Mucosa of stomach (tissue), 1 donor: ENCODE measurements around the gene ST3GAL4.
"Not testable (repeated sequence)": the region's sequence is repeated elsewhere in the genome, so short reads cannot be mapped to it uniquely, and the experiment has no call there.

Experiments
- H3K27me3 ChIP-seq: one replicate; pipeline ENCODE4 v1.7.0; 2013; ENCODE audit warnings: mild to moderate bottlenecking, low read length; ENCODE audit not compliant: control insufficient read depth, insufficient read depth
- H3K36me3 ChIP-seq: one replicate; pipeline ENCODE4 v1.7.0; 2013; ENCODE audit warnings: low read length; ENCODE audit not compliant: control insufficient read depth, insufficient read depth
- H3K4me1 ChIP-seq: one replicate; pipeline ENCODE4 v1.7.0; 2013; ENCODE audit warnings: mild to moderate bottlenecking, low read length; ENCODE audit not compliant: control insufficient read depth, insufficient read depth
- H3K4me3 ChIP-seq: one replicate; pipeline ENCODE4 v1.7.0; 2013; ENCODE audit warnings: low read length
- H3K9ac ChIP-seq: one replicate; pipeline ENCODE4 v1.7.0; 2013; ENCODE audit warnings: mild to moderate bottlenecking, low read length, moderate library complexity
- H3K9me3 ChIP-seq: one replicate; pipeline ENCODE4 v1.7.0; 2013; ENCODE audit warnings: mild to moderate bottlenecking, low read length, moderate library complexity; ENCODE audit not compliant: control insufficient read depth
- donor health status: Pancreatic carcinoma.

Gene ST3GAL4

DNA sequence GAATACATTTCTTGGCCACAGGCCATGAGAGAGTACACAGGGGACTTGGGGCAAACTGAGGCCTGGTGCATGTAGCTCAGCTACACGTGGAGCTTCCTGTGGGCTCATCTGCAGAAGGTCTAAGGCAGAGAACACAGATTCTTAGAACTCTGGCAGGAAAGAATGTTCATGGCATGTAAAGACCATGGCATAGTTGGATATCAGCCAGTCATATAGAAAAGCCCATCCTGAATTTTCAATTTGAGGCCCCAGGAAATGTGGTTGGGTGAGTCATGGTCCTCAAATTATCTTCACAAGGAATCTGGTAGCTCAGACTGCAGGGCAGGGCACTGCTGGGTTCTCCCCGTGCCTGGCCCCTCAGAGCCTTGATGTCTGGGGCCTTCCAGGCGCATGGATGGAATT is 13.7 kb upstream of the ST3GAL4 start:
- Histone ChIP-seq H3K27me3 (no peaks in the 10 kb centered on the region), H3K4me3 (no peak overlapping the region), H3K4me1 (peaks cover 23% of the 10 kb centered on the region), H3K36me3 (no peaks in the 10 kb centered on the region), H3K9ac (no peak overlapping the region), H3K9me3 (no peaks in the 10 kb centered on the region)

DNA sequence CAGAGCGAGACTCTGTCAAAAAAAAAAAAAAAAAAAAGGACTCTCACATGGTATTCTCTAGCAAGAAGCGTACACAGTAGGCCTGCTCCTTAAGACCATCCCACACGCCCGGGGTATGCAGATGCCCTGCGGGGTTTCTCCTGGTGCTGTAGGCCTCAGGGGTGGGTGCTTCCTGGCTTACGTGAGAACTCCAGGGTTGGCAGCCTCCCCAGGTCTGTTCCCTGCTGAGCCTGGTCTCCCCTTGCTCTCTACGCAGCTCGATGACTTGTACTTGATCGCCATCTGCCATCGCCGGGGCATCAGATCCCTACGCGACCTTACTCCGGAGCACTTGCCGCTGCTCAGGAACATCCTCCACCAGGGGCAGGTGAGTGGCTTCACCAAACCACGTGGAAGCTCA is 12.4 kb upstream of the ST3GAL4 start:
- no peak overlapping the region for H3K4me3 ChIP-seq
- H3K36me3 ChIP-seq, result no peaks in the 10 kb centered on the region
- H3K9me3 ChIP-seq, result no peaks in the 10 kb centered on the region
- H3K4me1 ChIP-seq, result peaks cover 25% of the 10 kb centered on the region
- no peak overlapping the region for H3K9ac ChIP-seq
- H3K27me3 ChIP-seq, result no peaks in the 10 kb centered on the region

DNA sequence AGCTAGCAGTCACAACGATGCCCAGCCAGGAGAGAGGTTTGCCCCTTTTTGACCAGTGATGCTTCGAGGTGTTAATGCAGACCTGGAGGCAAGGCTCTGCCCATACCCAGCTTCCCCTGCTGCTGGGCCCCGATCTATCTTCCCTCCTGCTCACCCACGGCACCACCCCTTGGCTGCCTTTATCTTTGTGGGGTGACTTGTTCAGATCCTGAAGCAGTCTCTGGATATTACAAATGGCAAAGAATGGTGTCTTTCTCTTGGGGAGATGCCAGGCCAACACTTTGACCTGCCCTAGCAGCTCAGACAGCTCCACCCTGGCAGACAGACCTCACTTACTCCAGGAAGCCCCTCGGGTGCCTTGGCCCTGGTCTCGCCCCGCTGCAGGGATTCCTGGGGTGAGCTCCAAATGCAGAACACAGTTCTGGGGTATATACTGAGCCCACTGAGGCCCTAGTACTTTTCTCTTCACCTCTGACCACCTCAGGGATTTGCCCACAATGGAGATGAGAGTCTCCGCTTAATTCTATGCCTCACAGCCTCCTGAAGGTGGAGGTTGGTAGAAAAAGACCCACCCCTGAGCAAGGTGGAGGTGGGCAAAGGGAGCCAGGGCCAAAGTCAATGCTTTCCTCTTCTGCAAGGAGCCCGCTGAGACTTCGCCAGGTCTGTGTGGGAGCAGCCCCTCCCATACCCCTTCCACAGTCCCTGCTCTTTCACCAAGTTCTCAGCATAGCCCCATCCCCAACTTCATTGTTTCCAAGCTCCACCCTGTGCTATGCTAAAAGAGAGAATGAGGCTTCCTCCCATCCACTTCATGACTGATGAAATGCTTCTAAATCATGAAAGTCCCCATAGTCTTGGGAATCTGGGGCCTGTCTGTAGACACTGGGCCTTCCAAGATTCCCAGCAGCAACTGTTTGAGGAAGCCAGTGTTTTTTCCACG is 11.1 kb upstream of the ST3GAL4 start:
- Histone ChIP-seq H3K27me3 (no peaks in the 10 kb centered on the region), H3K9ac (no peak overlapping the region), H3K9me3 (no peaks in the 10 kb centered on the region), H3K36me3 (no peaks in the 10 kb centered on the region), H3K4me1 (peaks cover 23% of the 10 kb centered on the region), H3K4me3 (no peak overlapping the region)

DNA sequence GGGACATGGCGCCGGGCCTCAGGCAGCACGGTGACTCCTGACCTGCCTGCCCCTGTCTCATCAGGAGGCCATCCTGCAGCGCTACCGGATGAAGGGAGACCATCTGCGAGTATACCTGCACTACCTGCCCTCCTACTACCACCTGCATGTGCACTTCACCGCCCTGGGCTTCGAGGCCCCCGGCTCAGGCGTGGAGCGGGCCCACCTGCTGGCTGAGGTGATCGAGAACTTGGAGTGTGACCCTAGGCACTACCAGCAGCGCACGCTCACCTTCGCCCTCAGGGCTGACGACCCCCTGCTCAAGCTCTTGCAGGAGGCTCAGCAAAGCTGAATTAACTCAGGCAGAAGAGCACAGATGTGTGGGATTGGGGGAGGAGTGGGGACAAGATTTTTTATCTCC is 10.2 kb upstream of the ST3GAL4 start:
- H3K27me3 ChIP-seq, result no peaks in the 10 kb centered on the region

DNA sequence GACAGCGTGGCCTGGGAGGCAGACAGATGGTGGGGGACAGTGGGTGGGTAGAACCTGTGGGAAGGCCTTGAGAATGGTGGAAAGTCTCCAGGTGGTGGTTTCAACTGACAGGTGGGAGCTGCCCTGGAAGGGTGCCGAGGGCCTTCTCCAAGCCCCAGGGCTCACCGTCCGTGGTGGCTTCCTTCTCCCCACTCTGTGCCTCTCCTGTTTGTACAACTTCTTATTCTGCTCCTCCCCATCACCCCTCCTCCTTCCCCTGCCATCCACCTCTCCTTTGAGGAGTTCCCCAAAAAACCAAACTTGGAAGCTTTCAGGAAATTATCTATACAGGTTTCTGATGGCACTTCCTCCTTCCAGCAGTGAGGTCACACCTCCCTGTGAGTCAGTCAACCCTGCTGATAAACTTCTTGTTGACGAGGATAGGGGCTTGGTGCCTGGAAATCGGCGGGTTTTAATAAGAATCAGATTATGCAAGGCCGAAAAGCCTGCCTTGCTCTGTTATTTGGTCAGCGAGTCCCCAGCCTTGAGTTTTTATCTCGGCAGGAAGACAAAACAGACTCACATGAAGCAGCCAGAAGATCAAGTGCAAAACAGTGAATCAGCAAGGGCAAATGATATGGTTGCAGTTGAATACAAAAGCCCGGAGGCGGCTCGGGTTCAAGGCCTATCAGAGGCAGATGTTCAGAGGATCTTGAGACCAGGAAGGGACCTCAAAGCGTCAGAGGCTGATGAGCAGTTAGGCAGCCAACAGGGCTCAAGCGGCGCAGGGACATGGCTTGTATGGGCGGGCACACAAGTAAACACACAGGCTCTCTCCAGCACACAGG is 9.5 kb upstream of the ST3GAL4 start:
- Histone ChIP-seq H3K9me3 (no peaks in the 10 kb centered on the region), H3K36me3 (no peaks in the 10 kb centered on the region), H3K27me3 (no peaks in the 10 kb centered on the region), H3K4me3 (no peak overlapping the region), H3K9ac (peak overlapping the region; percentile 27), H3K4me1 (peaks cover 18% of the 10 kb centered on the region)

More for the DNA sequence above, 10.2 kb upstream of the ST3GAL4 start:
- Histone ChIP-seq H3K4me3 (no peak overlapping the region), H3K9me3 (no peaks in the 10 kb centered on the region), H3K4me1 (peaks cover 18% of the 10 kb centered on the region), H3K36me3 (no peaks in the 10 kb centered on the region), H3K9ac (no peak overlapping the region)

DNA sequence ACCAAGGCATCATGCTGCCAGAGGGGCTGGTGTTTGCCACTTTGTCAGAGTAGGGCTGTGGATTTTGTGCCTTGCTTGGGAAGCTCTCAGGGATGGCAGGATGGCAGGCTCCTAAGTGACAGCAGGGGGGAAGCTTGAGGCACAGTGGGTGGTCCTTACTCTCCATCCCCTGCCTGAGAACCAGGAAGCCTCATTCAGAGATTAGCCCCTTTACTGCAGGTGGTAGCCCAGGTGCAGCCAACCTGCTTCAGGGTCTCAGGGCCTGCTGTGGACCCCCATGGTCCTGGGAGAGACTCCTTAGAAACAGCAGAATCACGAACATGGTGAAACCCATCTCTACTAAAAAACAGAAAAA is 8.9 kb upstream of the ST3GAL4 start:
- Histone ChIP-seq H3K27me3 (no peaks in the 10 kb centered on the region), H3K36me3 (no peaks in the 10 kb centered on the region), H3K9me3 (no peaks in the 10 kb centered on the region), H3K9ac (no peak overlapping the region), H3K4me1 (peaks cover 18% of the 10 kb centered on the region), H3K4me3 (no peak overlapping the region)

DNA sequence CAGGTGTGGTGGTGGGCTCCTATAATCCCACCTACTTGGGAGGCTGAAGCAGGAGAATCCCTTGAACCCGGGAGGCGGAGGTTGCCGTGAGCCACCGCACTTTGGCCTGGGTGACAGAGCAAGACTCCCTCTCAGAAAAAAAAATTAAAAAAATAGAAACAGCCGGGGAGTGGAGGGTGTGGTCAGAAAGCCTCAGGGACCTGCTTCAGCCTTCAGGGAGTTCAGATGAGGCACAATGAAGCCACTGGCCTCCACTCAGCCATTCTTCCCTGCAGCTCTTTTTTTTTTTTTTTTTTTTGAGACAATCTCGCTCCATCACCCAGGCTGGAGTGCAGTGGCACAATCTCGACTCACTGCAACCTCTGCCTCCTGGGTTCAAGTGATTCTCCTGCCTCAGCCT is 8.5 kb upstream of the ST3GAL4 start:
- H3K4me3 ChIP-seq, H3K36me3 ChIP-seq, H3K9me3 ChIP-seq, H3K9ac ChIP-seq, H3K27me3 ChIP-seq: not testable (repeated sequence)
- H3K4me1 ChIP-seq, result peaks cover 18% of the 10 kb centered on the region

DNA sequence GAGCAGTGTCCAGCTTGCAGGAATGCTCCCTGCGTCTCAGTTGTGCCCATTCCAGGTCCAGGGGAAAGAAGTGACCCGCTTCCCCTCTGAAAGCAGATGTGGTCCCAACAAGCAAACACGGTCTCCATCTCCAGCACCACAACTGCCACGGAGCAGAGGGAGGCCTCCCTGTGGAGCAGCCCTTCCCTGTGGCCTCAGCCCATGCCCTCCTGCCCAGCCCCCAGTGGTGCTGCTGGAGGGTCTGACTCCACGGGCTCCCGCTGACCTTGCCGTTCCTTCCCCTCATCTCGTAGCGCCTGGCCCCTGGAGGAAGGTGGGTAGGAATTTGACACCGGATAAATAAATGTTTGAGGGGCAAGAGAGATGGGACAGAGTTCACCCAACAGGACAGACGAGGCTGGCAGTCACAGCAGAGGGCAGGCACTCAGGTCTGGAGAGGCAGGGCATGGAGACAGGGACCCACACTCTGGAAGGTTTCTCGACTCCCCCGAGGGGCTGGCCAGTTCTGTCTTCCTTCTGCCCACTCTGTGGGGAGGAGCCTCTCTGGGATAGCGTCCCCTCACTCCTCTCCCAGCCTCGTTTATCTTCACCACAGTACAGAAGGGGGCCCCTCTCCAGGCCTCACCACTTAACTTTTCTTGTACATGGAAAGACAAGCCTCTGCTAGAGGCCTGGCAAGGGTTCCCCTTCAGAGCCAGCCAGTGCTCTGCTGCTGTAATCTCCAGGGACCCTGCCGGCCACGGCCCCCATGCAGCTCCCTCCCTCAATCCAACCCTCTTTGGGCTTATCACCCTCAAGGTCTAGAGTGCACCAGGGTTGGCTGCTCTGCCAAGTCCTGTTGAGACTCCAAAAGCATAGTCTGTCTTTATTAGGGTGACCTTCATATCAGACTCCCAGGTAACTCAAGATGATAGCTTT is 7.5 kb upstream of the ST3GAL4 start:
- Histone ChIP-seq H3K36me3 (no peaks in the 10 kb centered on the region), H3K9ac (no peak overlapping the region), H3K4me3 (no peak overlapping the region), H3K9me3 (no peaks in the 10 kb centered on the region), H3K27me3 (no peaks in the 10 kb centered on the region), H3K4me1 (peaks cover 21% of the 10 kb centered on the region)

DNA sequence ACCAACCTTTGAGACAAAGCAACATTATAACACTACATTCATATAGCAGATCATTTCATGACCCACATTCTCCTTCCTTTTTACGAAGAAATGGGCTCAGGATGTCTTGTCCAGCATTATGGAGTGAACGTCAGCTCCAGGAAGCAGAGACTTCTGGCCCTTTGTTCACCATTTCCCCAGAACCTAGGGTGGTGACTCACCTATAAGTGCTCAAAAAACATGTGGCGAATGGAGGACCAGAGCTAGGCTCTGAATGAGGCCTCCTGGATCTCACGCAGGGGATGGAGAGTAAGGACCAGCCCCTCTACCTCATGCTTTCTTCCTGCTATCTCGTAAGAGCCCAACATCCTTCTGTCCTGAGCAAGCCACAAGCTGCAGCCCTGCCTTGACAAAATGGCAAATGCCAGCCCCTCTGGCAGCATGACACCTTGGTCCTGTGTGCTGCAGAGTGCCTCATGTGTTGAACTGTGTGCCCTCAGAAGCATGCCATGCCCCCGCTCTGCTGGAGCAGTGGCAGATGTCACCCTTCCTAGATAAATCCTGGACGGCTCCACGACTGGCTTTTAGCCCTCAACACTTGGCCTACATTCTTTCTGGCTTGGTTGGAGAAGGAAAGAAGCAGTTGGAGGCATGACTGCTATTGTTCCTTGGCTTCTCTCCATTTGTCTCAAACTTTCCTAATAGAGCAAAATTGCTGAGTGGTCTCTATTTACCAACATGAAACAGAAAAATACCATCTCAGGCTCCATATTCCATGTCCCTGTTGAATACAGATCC is 6.5 kb upstream of the ST3GAL4 start:
- no peak overlapping the region for H3K4me3 ChIP-seq
- no peak overlapping the region for H3K9ac ChIP-seq
- no peaks in the 10 kb centered on the region for H3K27me3 ChIP-seq
- peaks cover 21% of the 10 kb centered on the region for H3K4me1 ChIP-seq
- no peaks in the 10 kb centered on the region for H3K36me3 ChIP-seq
- H3K9me3 ChIP-seq, result no peaks in the 10 kb centered on the region

DNA sequence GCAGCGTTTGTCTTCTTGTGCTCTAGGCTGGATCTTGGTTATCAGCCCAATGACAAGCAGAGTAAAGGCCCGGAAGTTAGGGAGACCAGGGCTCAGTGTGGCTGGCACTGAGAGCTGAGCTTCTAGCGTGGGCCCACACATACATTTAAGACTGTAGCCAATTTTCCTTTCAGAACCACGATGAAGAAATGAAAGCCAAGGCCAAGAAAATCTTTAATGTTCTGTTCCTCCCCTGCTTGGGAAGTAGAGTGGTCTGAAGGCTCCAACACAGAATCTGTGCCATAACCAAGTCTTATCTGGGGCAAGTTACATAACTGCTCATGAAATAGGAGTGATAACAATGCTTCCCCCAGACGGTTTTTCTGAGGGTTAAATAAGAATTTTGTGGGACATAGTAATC is 4.7 kb upstream of the ST3GAL4 start:
- Histone ChIP-seq H3K36me3 (no peaks in the 10 kb centered on the region), H3K27me3 (no peaks in the 10 kb centered on the region), H3K4me3 (no peak overlapping the region), H3K9me3 (no peaks in the 10 kb centered on the region), H3K4me1 (peaks cover 15% of the 10 kb centered on the region), H3K9ac (no peak overlapping the region)

DNA sequence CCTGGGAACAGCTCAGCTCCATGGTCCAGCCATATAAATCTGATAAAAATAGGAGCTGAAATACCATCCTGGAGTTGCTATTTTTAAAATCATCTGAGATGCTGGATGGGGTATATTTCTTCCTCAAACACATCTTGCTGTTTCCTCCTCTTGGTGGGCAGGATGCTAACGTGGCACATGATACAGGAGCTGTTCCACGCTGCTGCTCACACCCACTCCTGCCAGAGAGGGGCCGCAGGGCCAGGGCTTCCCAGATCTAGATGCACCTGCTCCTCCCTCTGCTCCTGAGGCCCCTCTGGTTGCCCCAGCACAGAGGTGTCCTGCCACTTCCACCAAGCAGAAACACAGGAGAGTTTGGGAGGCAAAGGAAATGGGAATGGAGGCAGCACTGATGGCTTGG is 3.3 kb upstream of the ST3GAL4 start:
- no peaks in the 10 kb centered on the region for H3K27me3 ChIP-seq
- H3K4me3 ChIP-seq, result no peak overlapping the region
- H3K4me1 ChIP-seq, result peaks cover 3% of the 10 kb centered on the region
- no peaks in the 10 kb centered on the region for H3K36me3 ChIP-seq
- H3K9ac ChIP-seq, result no peak overlapping the region
- no peaks in the 10 kb centered on the region for H3K9me3 ChIP-seq
